HG03175 (cell line): ENCODE measurements around the gene CCNJL.
"Not testable (repeated sequence)": the region's sequence is repeated elsewhere in the genome, so short reads cannot be mapped to it uniquely, and the experiment has no call there.

Experiments
- ATAC-seq: cut with Tn5 transposase; IDR thresholded peaks from one replicate; pipeline ENCODE4 v1.9.1; 2021; ENCODE audit warnings: mild to moderate bottlenecking, moderate library complexity; ENCODE audit not compliant: unreplicated experiment

The CCNJL gene

GRCh38 chr5:160266752-160267345 lies 45.5 kb downstream of the CCNJL start:
- ATAC-seq: no peak

GRCh38 chr5:160266044-160266443 lies 46.3 kb downstream of the CCNJL start:
- no peak for ATAC-seq

- ATAC-seq: no peak
These were observed 49.0 kb downstream of the CCNJL start for GRCh38 chr5:160263326-160263855.

- no peak for ATAC-seq
These were observed 50.0 kb downstream of the CCNJL start for GRCh38 chr5:160262151-160263074.

GRCh38 chr5:160260881-160261815 lies 51.2 kb downstream of the CCNJL start:
- ATAC-seq: peak; percentile 44

- no peak for ATAC-seq
These were observed 52.2 kb downstream of the CCNJL start for GRCh38 chr5:160260006-160260775.

GRCh38 chr5:160259341-160259740 lies 53.0 kb downstream of the CCNJL start:
- no peak for ATAC-seq

GRCh38 chr5:160254706-160255105 lies 57.7 kb downstream of the CCNJL start:
- no peak for ATAC-seq

GRCh38 chr5:160253441-160253840 lies 58.9 kb downstream of the CCNJL start:
- ATAC-seq: no peak

GRCh38 chr5:160252916-160253315 lies 59.4 kb downstream of the CCNJL start:
- no peak for ATAC-seq

- ATAC-seq: no peak
These were observed 60.8 kb downstream of the CCNJL start for GRCh38 chr5:160251406-160252155.

- ATAC-seq: no peak
These were observed 61.5 kb downstream of the CCNJL start for GRCh38 chr5:160250826-160251225.

GRCh38 chr5:160250226-160250625 lies 62.1 kb downstream of the CCNJL start:
- no peak for ATAC-seq

- ATAC-seq: not testable (repeated sequence)
These were observed 62.8 kb downstream of the CCNJL start for GRCh38 chr5:160249570-160249969.

- ATAC-seq: no peak
These were observed 66.8 kb downstream of the CCNJL start for GRCh38 chr5:160245506-160246086.

- no peak for ATAC-seq
These were observed 70.2 kb downstream of the CCNJL start for GRCh38 chr5:160242145-160242544.

GRCh38 chr5:160240350-160240749 lies 72.0 kb downstream of the CCNJL start:
- ATAC-seq: no peak

- no peak for ATAC-seq
These were observed 74.7 kb downstream of the CCNJL start for GRCh38 chr5:160237571-160238093.

- ATAC-seq: no peak
These were observed 76.6 kb downstream of the CCNJL start for GRCh38 chr5:160235731-160236130.
